Progenitor cell of endocrine pancreas (in vitro differentiated cells): ENCODE data around the gene GABRD. TPM values are rescaled to one million over a fixed set of nuclear protein-coding genes. Genes with fewer than 3 reads are reported as not detected.

Source experiments
- DNase-seq: peaks from one replicate; pipeline ENCODE4 v3.0.0; 2021; ENCODE audit warnings: low spot score; ENCODE audit not compliant: unreplicated experiment
- H3K27ac Mint-ChIP-seq: 2 replicates; pipeline ENCODE4 v1.8.0; 2021; ENCODE audit warnings: mild to moderate bottlenecking, moderate library complexity, mixed read lengths
- H3K27me3 Mint-ChIP-seq: 2 replicates; pipeline ENCODE4 v1.8.0; 2021; ENCODE audit warnings: mixed read lengths
- H3K36me3 Mint-ChIP-seq: 2 replicates; pipeline ENCODE4 v1.8.0; 2022; ENCODE audit warnings: mixed read lengths; ENCODE audit not compliant: insufficient read depth
- H3K4me1 Mint-ChIP-seq: 2 replicates; pipeline ENCODE4 v1.8.0; 2021; ENCODE audit warnings: low read depth, mixed read lengths
- H3K4me3 Mint-ChIP-seq: 2 replicates; pipeline ENCODE4 v1.8.0; 2021; ENCODE audit warnings: low read depth, mild to moderate bottlenecking, moderate library complexity, mixed read lengths
- H3K9me3 Mint-ChIP-seq: 2 replicates; pipeline ENCODE4 v1.8.0; 2021; ENCODE audit warnings: low read depth, mixed read lengths
- CTCF ChIP-seq: fragments of 200-600 bp; sonication (generic); IDR thresholded peaks from one replicate; pipeline ENCODE4 v1.5.0; 2021; ENCODE audit warnings: antibody characterized with exemption, mild to moderate bottlenecking; ENCODE audit not compliant: unreplicated experiment
- total RNA-seq: library from RNA; stranded (reverse); gene quantifications from 2 replicates; pipeline ENCODE4 v1.2.1, GENCODE V29; 2021

GABRD gene
- total RNA-seq, 1 donor from 2014 or later = not detected

GRCh38 chr1:1996207-1996651 is 22.9 kb upstream of the GABRD start:
- no peak for DNase-seq
- no peak overlapping the region for H3K27ac Mint-ChIP-seq
- TF ChIP-seq CTCF = no peak
- no peak overlapping the region for H3K4me3 Mint-ChIP-seq
- H3K36me3 Mint-ChIP-seq = no peaks in the 10 kb centered on the region
- no peaks in the 10 kb centered on the region for H3K9me3 Mint-ChIP-seq
- peaks cover 10% of the 10 kb centered on the region for H3K27me3 Mint-ChIP-seq
- no peaks in the 10 kb centered on the region for H3K4me1 Mint-ChIP-seq

GRCh38 chr1:1997576-1997975 is 21.6 kb upstream of the GABRD start:
- no peak for TF ChIP-seq CTCF
- no peak for DNase-seq
- no peak overlapping the region for H3K4me3 Mint-ChIP-seq
- peaks cover 3% of the 10 kb centered on the region for H3K4me1 Mint-ChIP-seq
- peaks cover 10% of the 10 kb centered on the region for H3K27me3 Mint-ChIP-seq
- no peaks in the 10 kb centered on the region for H3K36me3 Mint-ChIP-seq
- no peaks in the 10 kb centered on the region for H3K9me3 Mint-ChIP-seq
- no peak overlapping the region for H3K27ac Mint-ChIP-seq

- no peaks in the 10 kb centered on the region for H3K36me3 Mint-ChIP-seq
- no peak overlapping the region for H3K27ac Mint-ChIP-seq
- no peaks in the 10 kb centered on the region for H3K9me3 Mint-ChIP-seq
- H3K4me1 Mint-ChIP-seq = peaks cover 3% of the 10 kb centered on the region
- no peak for TF ChIP-seq CTCF
- H3K27me3 Mint-ChIP-seq = peaks cover 14% of the 10 kb centered on the region
- DNase-seq = no peak
- H3K4me3 Mint-ChIP-seq = no peak overlapping the region
Observed at GRCh38 chr1:2000432-2000831, 18.7 kb upstream of the GABRD start.

- peaks cover 3% of the 10 kb centered on the region for H3K4me1 Mint-ChIP-seq
- no peak overlapping the region for H3K4me3 Mint-ChIP-seq
- no peak for DNase-seq
- H3K36me3 Mint-ChIP-seq = no peaks in the 10 kb centered on the region
- H3K27ac Mint-ChIP-seq = no peak overlapping the region
- H3K27me3 Mint-ChIP-seq = peaks cover 15% of the 10 kb centered on the region
- H3K9me3 Mint-ChIP-seq = no peaks in the 10 kb centered on the region
- no peak for TF ChIP-seq CTCF
Observed at GRCh38 chr1:2000850-2001249, 18.3 kb upstream of the GABRD start.

- Mint-ChIP-seq H3K27ac (no peak overlapping the region), H3K4me3 (no peak overlapping the region)
- no peak for TF ChIP-seq CTCF
Observed at GRCh38 chr1:2001773-2002411, 17.3 kb upstream of the GABRD start.

More at GRCh38 chr1:2001773-2002411, 17.3 kb upstream of the GABRD start:
- Mint-ChIP-seq H3K4me1 (peaks cover 3% of the 10 kb centered on the region), H3K27me3 (peaks cover 19% of the 10 kb centered on the region), H3K36me3 (no peaks in the 10 kb centered on the region), H3K9me3 (no peaks in the 10 kb centered on the region)
- no peak for DNase-seq
